DMS153 (cell line): ENCODE data around the gene PAK5.

Experiments
- DNase-seq: peaks from one replicate; lab custom pipeline; 2025; lab: John Stamatoyannopoulos, UW

Gene PAK5

DNA sequence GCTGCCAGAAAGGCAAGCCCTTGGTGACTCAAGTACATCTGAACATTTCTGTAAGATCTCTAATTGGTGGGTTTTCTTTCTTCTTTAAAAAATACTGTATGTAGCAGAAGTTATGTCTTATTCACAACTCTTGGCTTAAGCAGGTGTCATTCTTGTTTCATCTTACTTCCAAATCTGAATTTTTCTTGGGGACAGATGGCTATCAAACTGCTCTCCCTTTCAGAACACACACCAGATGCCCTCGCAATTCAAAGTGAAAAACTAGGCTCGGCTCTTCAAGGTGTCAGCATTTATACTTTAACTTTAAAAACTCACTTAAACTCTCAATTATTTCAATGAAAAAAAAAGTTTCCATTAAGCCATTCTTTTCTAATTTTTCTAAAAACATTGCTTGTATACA, 49.7 kb downstream of the PAK5 start:
- DNase-seq, result no peak

DNA sequence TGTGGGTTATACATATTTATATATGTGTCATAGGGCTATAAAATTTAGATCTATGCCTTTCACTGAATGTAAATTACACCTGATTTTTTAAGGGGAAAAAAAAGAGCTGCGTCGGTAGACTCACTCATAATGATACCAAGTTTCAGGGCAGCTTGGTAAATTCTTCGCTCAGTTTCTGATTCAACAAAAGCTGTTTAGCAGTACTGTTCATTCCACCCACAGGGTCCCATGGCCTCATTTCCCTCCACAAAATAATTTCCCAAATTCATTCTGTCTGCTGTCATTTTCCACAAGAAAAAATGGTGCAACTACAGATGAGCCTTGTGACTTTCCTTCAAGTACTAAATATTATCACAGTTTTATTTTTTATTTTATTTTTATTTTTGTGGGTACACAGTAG, 63.7 kb downstream of the PAK5 start:
- no peak for DNase-seq

DNA sequence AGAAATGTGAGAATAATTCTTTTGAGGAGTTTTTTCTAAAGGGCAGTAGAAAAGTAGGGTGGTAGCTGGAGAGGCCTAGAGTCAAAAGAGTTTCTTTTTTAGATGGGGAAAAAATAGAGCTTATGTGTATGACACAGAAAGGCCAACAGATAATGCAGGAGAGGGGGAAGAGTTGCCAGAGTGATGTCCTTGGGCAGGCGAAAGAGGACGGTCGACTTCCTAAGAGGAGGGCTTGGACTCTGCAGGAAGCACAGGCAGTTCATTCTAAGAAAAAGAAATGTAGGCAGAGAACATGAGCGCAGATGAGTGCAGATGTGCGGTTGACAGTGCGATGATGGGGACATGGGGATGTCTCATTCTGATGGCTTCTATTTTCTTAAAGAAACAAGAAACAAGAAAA, 68.9 kb downstream of the PAK5 start:
- DNase-seq, result no peak

DNA sequence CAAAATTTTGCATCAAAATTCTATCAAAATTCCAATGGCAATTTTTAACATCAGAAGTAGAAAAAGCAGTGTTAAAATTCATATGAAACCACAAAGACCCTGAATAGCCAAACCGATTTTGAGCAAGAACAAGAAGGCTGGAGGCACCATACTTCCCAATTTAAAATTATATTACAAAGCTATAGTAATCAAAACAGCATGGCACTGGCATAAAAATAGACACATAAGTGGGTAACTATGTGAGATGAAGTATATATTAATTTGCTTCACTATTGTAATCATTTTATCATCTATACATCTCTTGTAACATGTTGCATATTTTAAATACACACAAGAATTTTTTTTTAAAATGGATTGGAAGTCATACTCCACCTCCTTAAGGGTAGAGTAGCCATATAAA, 77.4 kb downstream of the PAK5 start:
- DNase-seq, result no peak

- DNase-seq, result no peak
Measured at GRCh38 chr20:9759392-9759791, 79.5 kb downstream of the PAK5 start.

DNA sequence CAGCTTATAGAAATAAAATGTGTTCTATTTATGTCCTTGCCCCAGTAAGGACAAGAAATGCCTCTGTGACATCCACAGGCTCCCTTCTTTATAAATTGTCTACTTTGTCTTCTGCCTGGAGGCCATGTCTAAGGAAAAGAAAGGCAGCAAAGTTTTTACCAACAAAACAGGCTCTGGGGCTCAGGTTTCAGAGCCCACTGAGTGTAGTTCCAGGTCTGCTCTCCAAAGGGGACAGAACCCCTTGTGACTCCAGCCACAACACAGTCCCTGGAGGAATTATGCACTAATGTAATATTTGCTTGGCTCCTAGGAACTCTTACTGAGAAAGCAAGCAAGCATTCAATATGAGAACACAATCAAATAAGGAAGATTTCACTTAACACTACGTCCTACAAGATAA, 80.1 kb downstream of the PAK5 start:
- no peak for DNase-seq

DNA sequence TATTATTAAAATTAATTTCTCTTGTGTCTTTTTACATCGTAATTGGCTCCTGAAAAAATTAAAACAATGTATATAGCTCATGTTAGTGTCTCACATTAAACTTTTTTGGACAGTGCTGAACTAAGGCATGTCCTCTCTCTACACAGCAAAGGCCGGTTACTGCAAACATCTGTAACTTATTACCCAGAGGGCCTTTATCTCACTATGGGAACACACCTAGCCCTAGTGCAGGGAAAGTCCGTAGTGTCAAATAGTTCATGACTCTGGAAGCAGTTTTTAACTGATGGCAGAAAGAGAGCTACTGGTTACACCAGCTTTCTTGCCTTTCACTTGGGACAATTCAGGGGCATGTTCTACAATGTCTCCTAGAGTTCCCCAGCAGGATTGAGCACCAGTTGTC, 82.2 kb downstream of the PAK5 start:
- no peak for DNase-seq

DNA sequence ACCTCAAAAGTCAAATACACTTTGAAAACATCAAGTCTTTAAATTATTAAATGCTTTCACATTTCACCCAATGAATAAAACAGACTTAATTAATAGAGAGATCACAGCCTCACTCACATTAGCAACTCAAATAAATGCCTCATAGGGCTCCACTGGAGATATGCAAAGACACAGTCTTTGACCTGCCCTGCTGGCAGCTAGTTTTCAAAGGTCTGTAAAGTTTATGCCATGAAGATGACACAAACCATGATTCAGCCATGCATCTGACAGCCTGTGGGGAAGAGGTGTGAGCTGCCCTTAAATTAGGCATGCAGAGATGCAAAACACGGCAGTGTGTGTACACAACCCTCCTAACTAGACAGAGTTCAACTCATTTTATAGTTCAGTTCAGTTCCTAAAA, 83.6 kb downstream of the PAK5 start:
- no peak for DNase-seq

GRCh38 chr20:9744551-9744950, 94.3 kb downstream of the PAK5 start:
- no peak for DNase-seq

DNA sequence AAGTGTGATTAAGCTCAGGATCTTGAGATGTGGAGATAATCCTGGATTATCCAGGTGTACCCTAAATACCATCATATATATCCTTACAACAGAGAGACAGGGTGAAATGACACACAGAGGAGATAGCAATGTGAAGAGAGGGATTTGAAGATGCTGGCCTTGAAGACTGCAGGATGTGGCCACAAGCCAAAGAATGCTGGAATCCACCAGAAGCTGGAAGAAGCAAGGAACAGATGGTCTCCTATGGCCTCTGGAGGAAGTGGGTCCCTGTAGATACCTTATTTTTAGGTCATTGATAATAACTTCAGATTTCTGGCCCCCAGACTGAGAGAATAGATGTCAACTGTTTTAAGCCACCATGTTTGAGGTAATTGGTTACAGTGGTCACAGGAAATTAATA, 95.0 kb downstream of the PAK5 start:
- DNase-seq, result no peak

GRCh38 chr20:9742821-9743220, 96.1 kb downstream of the PAK5 start:
- no peak for DNase-seq

- DNase-seq, result no peak
Measured at GRCh38 chr20:9741996-9742395, 96.9 kb downstream of the PAK5 start.

DNA sequence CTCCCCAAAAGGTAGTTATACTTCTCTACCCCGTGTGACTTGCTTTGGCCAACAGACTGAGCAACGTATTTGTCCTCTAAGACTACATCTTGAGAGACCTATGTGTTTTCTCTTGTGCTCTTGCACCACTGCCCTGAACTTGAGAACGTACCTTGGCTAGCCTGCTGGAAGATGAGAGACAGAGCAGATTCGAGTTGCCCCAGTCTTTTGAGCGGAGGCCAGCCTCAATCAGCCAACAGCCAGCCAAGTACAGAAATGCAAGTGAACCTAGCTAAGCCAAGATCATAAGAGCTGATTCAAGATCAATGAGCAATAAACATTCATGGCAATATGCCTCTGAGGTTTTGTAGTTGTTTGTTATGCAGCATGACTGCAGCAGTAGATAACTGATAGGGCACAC, 98.4 kb downstream of the PAK5 start:
- no peak for DNase-seq

DNA sequence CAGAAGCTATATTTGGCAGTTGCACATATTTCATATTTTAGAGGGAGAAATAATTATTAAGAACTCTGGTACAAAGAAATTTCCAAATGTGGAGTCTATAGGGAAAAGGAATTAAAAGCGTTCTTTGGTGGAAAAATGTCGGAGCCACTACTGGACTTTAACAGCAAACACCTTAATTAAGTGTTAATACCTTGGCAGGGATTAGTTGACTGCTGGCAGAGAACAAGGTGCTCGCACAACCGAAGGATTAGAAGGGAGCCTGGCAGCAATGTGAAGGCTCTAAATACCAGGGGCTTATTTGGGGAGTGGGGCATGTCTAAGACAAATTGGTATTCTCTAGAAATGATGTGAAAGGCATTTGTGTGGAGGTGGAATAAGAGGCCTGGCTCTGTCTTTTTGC, 98.9 kb downstream of the PAK5 start:
- no peak for DNase-seq

DNA sequence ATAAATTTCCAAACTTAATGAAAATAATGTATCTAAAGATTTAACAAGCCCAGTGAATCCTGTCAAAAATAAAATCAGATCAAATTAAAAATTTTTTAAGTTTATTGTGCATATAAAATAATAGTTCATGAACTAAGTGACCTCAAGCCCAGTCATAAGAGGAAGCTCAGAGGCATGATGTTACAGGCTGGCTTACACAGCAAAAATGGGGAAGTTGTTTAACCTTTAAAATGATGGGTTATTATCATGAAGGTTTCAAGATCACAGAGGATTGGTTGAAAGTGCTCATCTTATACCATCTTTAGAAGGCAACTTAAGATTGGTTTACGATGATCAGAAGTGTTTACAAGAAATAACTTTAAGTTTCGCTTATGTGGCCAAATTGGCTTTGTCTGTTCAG, 102.5 kb downstream of the PAK5 start:
- no peak for DNase-seq

DNA sequence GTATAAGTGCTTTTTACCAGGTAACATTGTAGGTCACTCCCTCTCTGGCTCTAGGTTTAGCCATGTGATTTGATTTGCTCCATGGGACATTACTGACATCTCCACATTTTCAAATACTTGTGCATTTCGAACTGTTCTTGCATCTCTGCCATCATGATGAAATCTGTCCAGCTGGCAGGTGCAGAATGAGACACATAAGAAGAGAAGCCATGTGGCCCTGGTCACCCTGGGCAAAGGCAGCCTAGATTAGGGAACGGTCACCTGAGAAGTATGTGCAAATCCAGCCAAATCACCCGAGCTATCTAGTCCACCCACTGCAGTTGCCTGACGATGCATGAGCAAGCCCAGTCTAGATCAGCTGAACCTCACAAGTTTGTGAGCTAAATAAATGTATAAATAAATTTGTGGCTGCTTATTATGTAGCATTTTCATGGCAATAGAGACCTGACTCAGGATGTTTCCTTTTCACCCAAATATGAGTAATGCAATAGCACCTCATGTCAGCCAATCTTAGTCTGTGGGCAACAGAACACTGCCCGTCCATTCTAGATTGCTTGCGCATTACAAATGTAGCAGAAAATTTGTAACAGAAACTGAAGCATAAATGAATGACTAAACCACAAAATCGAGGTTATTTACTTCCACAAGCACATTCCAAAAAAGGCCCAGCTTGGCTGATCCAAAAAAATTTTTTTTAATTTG, 115.2 kb downstream of the PAK5 start:
- no peak for DNase-seq

DNA sequence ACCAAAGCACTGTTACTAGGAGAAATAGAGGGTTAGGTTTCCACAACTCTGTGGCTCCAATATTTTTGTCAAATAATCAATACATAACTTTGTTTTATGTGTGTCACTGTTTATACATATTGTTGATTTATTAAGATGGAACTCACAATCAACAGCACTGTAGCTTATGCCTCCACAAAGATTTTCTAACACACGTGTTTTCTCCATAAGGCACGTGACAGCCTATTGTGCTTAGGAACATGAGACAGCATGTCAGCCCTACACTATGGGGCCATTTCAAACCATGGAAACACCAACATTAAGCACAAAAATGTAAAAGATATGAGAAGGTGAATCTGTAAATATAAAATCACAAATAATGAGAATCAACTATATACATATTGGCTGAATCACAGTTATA, 127.0 kb downstream of the PAK5 start:
- DNase-seq, result no peak

GRCh38 chr20:9710685-9711084, 128.2 kb downstream of the PAK5 start:
- no peak for DNase-seq

DNA sequence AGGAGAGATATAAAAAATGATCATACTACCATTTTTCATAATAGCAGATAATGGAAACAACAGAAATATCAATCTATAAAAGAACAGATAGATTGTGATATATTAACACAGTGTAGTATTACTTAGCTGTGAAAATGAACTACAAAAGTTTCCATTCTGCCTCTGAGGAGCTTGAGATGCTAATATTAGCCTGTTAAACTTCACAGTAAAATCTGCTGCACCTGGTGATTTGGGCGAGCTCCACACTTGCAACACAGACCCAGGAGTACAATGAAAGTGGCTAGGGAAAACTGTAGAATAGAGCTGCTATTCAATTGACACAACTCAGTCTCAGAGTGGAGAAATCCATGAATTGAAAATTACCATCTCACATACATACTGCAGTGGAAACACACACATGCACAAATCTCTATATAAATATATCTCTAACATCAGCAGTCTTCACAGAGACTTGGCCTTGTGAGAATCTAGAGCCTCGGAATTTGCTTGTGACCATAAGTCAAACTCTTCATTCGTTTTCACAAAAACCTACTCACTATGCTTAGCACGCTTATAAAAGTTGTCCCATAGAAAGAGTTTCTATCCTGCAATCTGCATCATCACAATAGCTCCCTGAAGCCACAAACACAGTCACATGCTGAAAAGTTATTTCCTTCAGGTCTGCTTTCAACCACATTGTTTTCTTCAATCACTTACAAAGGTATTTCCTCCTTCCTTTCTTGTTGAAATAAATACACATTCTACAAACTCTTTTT, 133.0 kb downstream of the PAK5 start:
- DNase-seq, result no peak

- no peak for DNase-seq
Measured at GRCh38 chr20:9699181-9699580, 139.7 kb downstream of the PAK5 start.

DNA sequence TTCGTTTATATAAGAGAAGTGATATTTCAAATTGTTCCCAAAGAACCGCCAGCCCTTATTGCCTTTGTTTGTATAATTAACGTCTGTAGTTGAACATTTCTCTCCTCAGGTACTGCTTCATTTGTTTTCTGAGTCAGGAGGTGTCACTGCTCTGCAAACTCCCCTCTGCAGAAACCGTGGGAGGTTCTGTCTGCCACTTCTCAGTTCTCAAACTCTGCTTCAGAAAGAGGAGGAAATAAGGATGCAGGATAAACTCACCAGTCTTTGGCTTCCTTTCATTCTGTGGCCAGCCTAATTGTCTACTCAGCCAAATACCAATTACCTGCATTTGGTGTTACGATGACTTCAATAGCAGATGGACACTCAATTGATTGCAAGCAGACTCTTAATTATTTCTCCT, 149.8 kb downstream of the PAK5 start:
- no peak for DNase-seq

DNA sequence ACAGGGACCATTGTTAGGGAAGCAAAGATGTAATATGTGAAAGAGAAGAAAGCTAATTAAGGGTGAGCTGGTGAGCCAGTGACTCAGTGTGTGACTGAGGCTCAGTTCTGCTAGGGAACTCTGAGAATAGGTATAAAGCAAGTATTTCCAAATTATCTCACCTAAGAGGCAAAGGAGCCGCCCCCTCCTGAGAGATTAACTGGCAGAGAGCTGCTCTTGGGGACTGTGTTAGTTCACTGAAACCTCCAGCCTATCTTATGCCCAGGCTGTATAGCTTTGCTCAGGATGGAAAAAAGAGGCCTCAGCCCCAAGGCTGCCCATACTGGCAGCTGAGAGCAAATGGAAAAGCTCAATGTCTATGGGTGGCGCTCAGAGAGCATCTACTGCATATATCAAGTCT, 152.0 kb downstream of the PAK5 start:
- DNase-seq, result no peak

- no peak for DNase-seq
Measured at GRCh38 chr20:9686455-9686854, 152.4 kb downstream of the PAK5 start.

DNA sequence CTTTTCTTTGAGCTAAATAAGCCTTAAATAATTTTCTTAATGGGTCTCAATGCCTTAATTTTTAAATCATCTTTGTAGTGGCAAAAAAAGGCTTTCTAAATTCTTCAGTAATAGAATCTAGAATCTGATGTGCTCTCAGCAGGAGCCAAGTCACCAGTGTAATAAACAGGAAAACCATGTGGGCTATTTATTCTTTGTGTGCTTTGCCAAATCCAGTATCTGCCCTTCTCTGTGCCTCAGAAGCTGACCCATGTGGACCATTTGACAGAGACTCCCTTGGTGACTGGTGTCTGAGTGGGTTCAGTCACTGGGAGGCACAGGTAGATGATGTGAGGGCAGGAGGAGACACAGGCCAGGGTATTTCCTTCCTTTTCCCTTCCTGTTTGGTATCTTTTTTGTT, 152.9 kb downstream of the PAK5 start:
- DNase-seq, result no peak
